A673 (cell line): Measurements from ENCODE around the gene CSF2RB.

Experiments
- CTCF ChIP-seq: fragments of 300-800, 200-600 bp; sonication (generic); conservative IDR thresholded peaks from 2 replicates; pipeline ENCODE4 v1.5.1; 2017; ENCODE audit warnings: low read depth, mild to moderate bottlenecking, antibody characterized with exemption, low read length, moderate library complexity, mixed read lengths
- EZH2 ChIP-seq: fragments of 200-600 bp; sonication (generic); IDR thresholded peaks from 2 replicates; pipeline ENCODE4 v1.6.1; 2017; ENCODE audit warnings: borderline replicate concordance, low read depth, mild to moderate bottlenecking, mixed read lengths, antibody characterized with exemption, low read length; ENCODE audit not compliant: poor library complexity, severe bottlenecking

GRCh38 chr22:36946421-36947158, 33.2 kb downstream of the CSF2RB start:
- TF ChIP-seq CTCF (no peak), EZH2 (no peak)
